GM12875 (cell line): Measurements from ENCODE around the gene ARSJ.
"Not testable (repeated sequence)": the region's sequence is repeated elsewhere in the genome, so short reads cannot be mapped to it uniquely, and the experiment has no call there.

ENCODE experiments used
- H3K4me3 ChIP-seq: one replicate; pipeline ENCODE4 v1.5.1; 2011; ENCODE audit warnings: low read depth, low read length, control low read depth
- TF ChIP-seq, protein P1 (sequence below): IDR thresholded peaks from 2 replicates; pipeline ENCODE4 v1.5.1; 2011; ENCODE audit warnings: low read depth, mild to moderate bottlenecking, control low read depth, inconsistent platforms, low read length, moderate library complexity, borderline replicate concordance; ENCODE audit not compliant: insufficient read depth

ARSJ gene

DNA sequence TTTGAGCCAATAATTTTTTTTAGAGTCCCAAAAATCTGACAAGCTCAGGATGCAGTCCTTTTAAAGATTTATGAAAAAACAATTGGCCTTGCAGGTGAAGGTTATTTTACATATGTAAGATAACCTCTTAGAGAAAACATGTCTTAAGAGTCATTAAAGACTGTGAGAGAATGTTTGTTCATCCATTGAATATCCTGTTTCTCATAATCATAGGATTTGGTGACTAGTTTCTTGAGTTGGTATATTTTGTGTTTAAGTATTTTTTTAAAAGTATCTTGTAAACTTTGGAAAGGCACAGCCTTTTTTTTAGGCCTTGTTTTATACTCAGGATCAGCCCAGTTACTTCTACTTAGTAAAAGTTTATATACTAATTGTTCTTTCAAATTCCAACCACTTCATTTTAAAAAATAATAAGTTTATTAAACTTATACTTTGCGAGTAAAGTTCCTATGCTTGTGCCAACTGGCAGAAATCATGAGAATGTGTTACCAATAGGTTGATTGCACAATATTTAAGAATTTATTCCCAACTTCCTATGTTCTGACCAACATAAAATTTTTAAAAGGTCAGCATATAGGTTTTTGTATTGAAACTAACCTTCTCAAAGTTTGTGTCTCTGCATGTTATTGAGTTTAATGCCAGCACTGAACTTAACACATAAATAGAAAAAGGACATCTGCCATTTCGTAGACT lies 40.0 kb upstream of the ARSJ start:
- no peak overlapping the region for H3K4me3 ChIP-seq
- TF ChIP-seq, protein P1, sequence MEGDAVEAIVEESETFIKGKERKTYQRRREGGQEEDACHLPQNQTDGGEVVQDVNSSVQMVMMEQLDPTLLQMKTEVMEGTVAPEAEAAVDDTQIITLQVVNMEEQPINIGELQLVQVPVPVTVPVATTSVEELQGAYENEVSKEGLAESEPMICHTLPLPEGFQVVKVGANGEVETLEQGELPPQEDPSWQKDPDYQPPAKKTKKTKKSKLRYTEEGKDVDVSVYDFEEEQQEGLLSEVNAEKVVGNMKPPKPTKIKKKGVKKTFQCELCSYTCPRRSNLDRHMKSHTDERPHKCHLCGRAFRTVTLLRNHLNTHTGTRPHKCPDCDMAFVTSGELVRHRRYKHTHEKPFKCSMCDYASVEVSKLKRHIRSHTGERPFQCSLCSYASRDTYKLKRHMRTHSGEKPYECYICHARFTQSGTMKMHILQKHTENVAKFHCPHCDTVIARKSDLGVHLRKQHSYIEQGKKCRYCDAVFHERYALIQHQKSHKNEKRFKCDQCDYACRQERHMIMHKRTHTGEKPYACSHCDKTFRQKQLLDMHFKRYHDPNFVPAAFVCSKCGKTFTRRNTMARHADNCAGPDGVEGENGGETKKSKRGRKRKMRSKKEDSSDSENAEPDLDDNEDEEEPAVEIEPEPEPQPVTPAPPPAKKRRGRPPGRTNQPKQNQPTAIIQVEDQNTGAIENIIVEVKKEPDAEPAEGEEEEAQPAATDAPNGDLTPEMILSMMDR, result no peak

DNA sequence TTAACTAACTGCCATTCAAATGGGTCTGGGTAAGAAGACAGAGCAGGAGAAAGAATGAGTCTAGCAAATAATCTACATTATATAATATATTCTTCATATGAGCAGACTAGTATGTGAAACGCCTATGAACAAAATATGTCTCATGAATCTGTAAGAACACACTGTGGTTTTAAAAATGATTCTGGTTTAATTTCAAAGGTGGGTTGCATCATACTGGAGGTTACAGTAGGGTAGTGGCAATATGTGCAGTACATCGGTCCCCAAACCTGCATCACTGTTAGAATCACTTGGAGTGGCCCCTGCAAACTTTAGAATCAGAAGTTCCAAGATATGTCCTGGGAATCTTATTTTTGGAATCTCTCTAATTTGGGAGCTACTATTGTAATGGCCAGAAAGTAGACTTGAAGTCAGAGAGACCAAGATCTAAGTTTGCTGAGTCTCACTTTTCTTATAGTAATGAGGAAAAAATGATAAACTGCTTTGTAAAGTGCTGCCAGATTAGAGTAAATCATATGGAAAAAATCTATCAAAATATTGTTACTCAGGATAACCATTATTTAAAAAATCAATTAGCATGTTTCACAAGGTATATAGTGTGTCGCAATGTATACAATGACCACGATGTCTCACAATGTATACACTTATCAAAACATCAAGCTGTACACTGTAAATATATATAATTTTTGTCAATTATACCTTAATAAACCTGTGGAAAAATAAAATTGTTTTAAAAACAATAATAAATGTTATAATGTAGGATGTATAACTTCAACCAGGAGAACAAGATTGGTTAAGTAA lies 37.9 kb upstream of the ARSJ start:
- H3K4me3 ChIP-seq, result no peak overlapping the region
- TF ChIP-seq, protein P1, result no peak

DNA sequence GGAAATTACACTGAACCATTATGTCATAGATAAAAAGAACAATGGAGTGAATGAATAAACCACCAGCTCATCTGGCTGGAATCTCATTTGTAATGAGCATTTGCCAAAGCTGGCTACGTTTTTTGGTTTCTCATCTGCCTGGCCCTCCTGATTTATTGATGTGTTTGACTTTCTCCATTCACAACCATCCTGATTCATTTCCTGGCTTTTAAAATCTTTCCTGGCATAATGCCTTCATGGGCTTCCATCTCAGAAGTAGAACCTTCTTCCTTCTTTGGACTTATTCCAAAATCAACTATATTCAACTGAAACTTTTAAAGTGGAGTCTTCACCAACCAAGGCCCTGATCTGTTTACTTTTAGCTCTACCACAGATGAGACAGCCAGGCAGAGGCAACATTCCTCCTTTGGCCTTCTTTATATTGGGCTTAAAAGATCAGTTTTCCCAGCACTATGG lies 36.0 kb upstream of the ARSJ start:
- TF ChIP-seq, protein P1, result no peak
- no peak overlapping the region for H3K4me3 ChIP-seq

DNA sequence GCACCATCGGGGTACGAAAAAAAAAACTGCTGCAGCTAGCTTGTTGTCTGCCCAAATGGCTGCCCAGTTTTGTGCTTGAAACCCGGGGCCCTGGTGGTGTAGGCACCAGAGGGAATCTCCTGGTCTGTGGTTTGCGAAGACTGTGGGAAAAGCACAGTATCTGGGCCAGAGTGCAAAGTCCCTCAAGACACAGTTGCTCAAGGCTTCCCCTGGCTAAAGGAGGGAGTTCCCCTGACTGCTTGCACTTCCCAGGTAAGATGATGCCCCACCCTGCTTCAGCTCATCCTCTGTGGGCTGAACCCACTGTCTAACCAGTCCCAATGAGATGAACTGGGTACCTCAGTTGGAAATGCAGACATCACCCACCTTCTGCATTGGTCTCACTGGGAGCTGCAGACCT lies 33.8 kb upstream of the ARSJ start:
- not testable (repeated sequence) for H3K4me3 ChIP-seq

GRCh38 chr4:114012749-114013148 lies 33.3 kb upstream of the ARSJ start:
- H3K4me3 ChIP-seq, result no peak overlapping the region
- TF ChIP-seq, protein P1, result no peak

GRCh38 chr4:114005569-114006442 lies 26.4 kb upstream of the ARSJ start:
- TF ChIP-seq, protein P1, result no peak
- H3K4me3 ChIP-seq, result no peak overlapping the region

DNA sequence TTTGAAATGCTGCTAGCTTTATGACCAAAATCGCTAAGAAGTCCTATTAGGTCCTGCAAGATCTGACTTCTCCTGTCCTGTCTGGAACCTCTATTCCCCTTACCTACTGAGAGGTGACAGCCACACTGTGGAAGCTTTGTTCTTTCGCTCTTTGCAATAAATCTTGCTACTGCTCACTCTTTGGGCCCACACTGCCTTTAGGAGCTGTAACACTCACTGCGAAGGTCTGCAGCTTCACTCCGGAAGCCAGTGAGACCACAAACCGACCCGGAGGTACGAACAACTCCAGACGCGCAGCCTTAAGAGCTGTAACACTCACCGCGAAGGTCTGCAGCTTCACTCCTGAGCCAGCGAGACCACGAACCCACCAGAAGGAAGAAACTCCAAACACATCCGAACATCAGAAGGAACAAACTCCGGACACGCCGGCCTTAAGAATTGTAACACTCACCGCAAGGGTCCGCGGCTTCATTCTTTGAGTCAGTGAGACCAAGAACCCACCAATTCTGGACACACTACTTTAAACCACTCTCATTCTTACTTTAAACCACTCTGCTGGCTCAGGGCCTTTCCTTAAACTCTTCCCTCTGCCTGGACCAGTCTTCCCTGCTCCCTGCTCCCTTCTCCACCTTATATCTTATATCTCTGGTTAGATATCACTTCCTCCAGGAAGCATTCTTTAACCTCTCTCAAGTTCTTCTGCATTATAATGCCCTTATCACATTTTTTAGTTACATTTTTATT lies 25.2 kb upstream of the ARSJ start:
- not testable (repeated sequence) for H3K4me3 ChIP-seq
